Measurements from ENCODE around the gene SRRM5. TPM values are rescaled to one million over a fixed set of nuclear protein-coding genes. Genes with fewer than 3 reads are reported as not detected.

SRRM5 gene
- total and polyA plus RNA-seq, 2 of the 13 experiments (the other 11 are each of a cell fraction or from before 2014, with no cell fraction given): 0.11 to 0.16 TPM

- TF ChIP-seq ZNF781 (CRISPR knock-in tag; IDR thresholded peaks at IDR 0.05; ENCODE audit: borderline replicate concordance, not compliant biosample characterization): peak; percentile 61
- TF ChIP-seq ZNF318 (CRISPR knock-in tag; IDR thresholded peaks at IDR 0.05): no peak
- peak; percentile 46 for TF ChIP-seq CBFB (CRISPR knock-in tag; IDR thresholded peaks at IDR 0.05)
- TF ChIP-seq MTF2 (CRISPR knock-in tag; IDR thresholded peaks at IDR 0.05; ENCODE audit: borderline replicate concordance): no peak
- TF ChIP-seq SAFB2 (CRISPR knock-in tag; IDR thresholded peaks at IDR 0.05; ENCODE audit: borderline replicate concordance, low read depth): peak; percentile 88
- TF ChIP-seq HIVEP1 (CRISPR knock-in tag; IDR thresholded peaks at IDR 0.05): peak; percentile 45; the same call in 1 of the 2 replicates
- TF ChIP-seq CSRNP1 (CRISPR knock-in tag; IDR thresholded peaks at IDR 0.05): peak; percentile 97
- TF ChIP-seq, protein P1, sequence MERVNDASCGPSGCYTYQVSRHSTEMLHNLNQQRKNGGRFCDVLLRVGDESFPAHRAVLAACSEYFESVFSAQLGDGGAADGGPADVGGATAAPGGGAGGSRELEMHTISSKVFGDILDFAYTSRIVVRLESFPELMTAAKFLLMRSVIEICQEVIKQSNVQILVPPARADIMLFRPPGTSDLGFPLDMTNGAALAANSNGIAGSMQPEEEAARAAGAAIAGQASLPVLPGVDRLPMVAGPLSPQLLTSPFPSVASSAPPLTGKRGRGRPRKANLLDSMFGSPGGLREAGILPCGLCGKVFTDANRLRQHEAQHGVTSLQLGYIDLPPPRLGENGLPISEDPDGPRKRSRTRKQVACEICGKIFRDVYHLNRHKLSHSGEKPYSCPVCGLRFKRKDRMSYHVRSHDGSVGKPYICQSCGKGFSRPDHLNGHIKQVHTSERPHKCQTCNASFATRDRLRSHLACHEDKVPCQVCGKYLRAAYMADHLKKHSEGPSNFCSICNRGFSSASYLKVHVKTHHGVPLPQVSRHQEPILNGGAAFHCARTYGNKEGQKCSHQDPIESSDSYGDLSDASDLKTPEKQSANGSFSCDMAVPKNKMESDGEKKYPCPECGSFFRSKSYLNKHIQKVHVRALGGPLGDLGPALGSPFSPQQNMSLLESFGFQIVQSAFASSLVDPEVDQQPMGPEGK (CRISPR knock-in tag; IDR thresholded peaks at IDR 0.05): peak; percentile 14
- peak; percentile 75; the same call in 1 of the 2 replicates for TF ChIP-seq CCDC6 (CRISPR knock-in tag; IDR thresholded peaks at IDR 0.05)
- no peak for TF ChIP-seq HNF4G (IDR thresholded peaks at IDR 0.05; ENCODE audit: borderline replicate concordance, low read depth, low read length)
- TF ChIP-seq HNF4G (CRISPR knock-in tag; IDR thresholded peaks at IDR 0.05; ENCODE audit: borderline replicate concordance, low read depth): peak; percentile 75
- TF ChIP-seq ZBTB37 (CRISPR knock-in tag; IDR thresholded peaks at IDR 0.05): no peak
- no peak for TF ChIP-seq CBX2 (IDR thresholded peaks at IDR 0.05; ENCODE audit: low read depth, low read length)
- no peak for TF ChIP-seq CBX2 (CRISPR knock-in tag; IDR thresholded peaks at IDR 0.05; ENCODE audit: low read depth)
Observed at GRCh38 chr19:43619262-43620060, 7.6 kb downstream of the SRRM5 start, which contains the start of gene ZNF428 (continued).

Measured in HepG2 (cell line).